Cardiac muscle cell (in vitro differentiated cells and primary cell): ENCODE data around the gene RACGAP1. TPM values are rescaled to one million over a fixed set of nuclear protein-coding genes. Genes with fewer than 3 reads are reported as not detected.

ENCODE experiments used
- DNase-seq, 2 donors: peaks; one replicate each; pipeline versions ENCODE4 v3.0.0 to v3.0.0-alpha.2; 2010 to 2017; ENCODE audit warnings: low read depth in 1 of 2, low spot score in 1 of 2
- H3K27ac ChIP-seq: fragments of 200-600 bp; sonication (generic); 2 replicates; pipeline ENCODE4 v1.5.1; 2016
- H3K27me3 ChIP-seq: fragments of 200-600 bp; sonication (generic); 2 replicates; pipeline ENCODE4 v1.6.0; 2016; ENCODE audit warnings: control low read depth
- H3K36me3 ChIP-seq: fragments of 200-600 bp; sonication (generic); 2 replicates; pipeline ENCODE4 v1.5.1; 2016; ENCODE audit warnings: control low read depth
- H3K4me1 ChIP-seq: fragments of 200-600 bp; sonication (generic); 2 replicates; pipeline ENCODE4 v1.8.1; 2017; ENCODE audit warnings: low read depth, mild to moderate bottlenecking, mixed run types
- H3K4me3 ChIP-seq: fragments of 200-600 bp; sonication (generic); 2 replicates; pipeline ENCODE4 v1.5.1; 2016; ENCODE audit warnings: mild to moderate bottlenecking
- H3K9me3 ChIP-seq: fragments of 200-600 bp; sonication (generic); 2 replicates; pipeline ENCODE4 v1.5.1; 2017; ENCODE audit warnings: low read depth, mild to moderate bottlenecking, control low read depth
- polyA plus RNA-seq: library from polyadenylated mRNA; unstranded; fragments of >200 nt; fragmentation: Nextera tagmentation; extraction: Ambion mirVana; gene quantifications from 2 replicates; pipeline ENCODE4 v1.2.1, GENCODE V29; 2016
- total RNA-seq: library from RNA; depleted of rRNA; stranded (reverse); fragments of >200 nt; gene quantifications from 2 replicates; pipeline ENCODE4 v1.2.3, GENCODE V29; 2016
- TF ChIP-seq, protein P1 (sequence below): IDR thresholded peaks from 2 replicates; pipeline ENCODE4 v1.5.1; 2012; ENCODE audit warnings: low read depth, mild to moderate bottlenecking, low read length

Gene RACGAP1
- total and polyA plus RNA-seq, 2 experiments from 2014 or later = 13.4 to 63.9 TPM

DNA sequence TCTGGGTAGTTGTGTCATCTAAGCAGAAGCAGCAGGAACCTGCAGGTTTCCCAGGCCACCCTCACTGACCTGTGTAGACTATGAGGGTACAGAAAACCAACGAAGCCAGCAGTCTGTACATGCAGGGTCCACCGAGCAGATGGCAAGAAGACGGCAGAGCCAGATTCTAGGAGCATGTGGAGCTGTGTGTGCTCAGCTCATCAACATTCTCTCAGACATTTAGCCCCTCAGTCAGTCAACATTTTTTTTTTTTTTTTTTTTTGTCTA is 24.8 kb upstream of the RACGAP1 start:
- TF ChIP-seq, protein P1, sequence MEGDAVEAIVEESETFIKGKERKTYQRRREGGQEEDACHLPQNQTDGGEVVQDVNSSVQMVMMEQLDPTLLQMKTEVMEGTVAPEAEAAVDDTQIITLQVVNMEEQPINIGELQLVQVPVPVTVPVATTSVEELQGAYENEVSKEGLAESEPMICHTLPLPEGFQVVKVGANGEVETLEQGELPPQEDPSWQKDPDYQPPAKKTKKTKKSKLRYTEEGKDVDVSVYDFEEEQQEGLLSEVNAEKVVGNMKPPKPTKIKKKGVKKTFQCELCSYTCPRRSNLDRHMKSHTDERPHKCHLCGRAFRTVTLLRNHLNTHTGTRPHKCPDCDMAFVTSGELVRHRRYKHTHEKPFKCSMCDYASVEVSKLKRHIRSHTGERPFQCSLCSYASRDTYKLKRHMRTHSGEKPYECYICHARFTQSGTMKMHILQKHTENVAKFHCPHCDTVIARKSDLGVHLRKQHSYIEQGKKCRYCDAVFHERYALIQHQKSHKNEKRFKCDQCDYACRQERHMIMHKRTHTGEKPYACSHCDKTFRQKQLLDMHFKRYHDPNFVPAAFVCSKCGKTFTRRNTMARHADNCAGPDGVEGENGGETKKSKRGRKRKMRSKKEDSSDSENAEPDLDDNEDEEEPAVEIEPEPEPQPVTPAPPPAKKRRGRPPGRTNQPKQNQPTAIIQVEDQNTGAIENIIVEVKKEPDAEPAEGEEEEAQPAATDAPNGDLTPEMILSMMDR = no peak
- Histone ChIP-seq H3K4me3 (no peak overlapping the region), H3K4me1 (peaks cover 8% of the 10 kb centered on the region), H3K27ac (no peak overlapping the region), H3K9me3 (no peaks in the 10 kb centered on the region), H3K36me3 (no peaks in the 10 kb centered on the region), H3K27me3 (peaks cover 9% of the 10 kb centered on the region)
- no peak for DNase-seq

GRCh38 chr12:50049254-50050118 is 24.2 kb upstream of the RACGAP1 start:
- Histone ChIP-seq H3K4me3 (no peak overlapping the region), H3K36me3 (no peaks in the 10 kb centered on the region), H3K9me3 (no peaks in the 10 kb centered on the region), H3K27me3 (peaks cover 9% of the 10 kb centered on the region), H3K27ac (no peak overlapping the region), H3K4me1 (peaks cover 8% of the 10 kb centered on the region)
- no peak for DNase-seq
- TF ChIP-seq, protein P1 = no peak

DNA sequence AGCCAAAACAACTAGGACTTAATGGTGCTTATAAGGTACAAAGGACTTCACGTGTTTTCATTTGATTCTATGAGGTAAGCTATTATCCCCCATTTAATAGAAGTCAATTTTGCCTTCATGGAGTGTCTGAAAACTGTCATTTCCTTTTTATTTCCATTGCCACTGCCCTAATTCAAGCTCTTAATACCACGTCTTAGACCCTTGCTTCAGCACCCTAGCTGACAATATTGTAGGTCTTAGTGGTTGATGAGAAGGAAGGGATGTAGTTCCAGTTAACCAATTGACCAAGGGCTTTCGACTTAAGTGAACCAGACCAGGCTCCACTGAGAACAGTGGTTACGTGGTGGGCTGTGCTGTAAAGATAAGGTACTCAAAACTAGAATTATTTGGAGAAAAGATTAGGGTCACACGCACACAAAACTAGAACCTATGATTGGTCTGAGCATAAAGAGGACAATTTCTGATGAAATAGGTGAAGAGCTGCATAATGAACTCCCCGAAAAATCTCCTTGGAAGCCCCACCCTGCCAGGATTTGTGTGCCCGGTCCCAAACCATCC is 22.5 kb upstream of the RACGAP1 start:
- H3K4me3 ChIP-seq = no peak overlapping the region
- no peaks in the 10 kb centered on the region for H3K9me3 ChIP-seq
- DNase-seq = no peak
- H3K27ac ChIP-seq = no peak overlapping the region
- H3K27me3 ChIP-seq = peaks cover 9% of the 10 kb centered on the region
- peaks cover 8% of the 10 kb centered on the region for H3K4me1 ChIP-seq
- TF ChIP-seq, protein P1 = no peak
- H3K36me3 ChIP-seq = no peaks in the 10 kb centered on the region

DNA sequence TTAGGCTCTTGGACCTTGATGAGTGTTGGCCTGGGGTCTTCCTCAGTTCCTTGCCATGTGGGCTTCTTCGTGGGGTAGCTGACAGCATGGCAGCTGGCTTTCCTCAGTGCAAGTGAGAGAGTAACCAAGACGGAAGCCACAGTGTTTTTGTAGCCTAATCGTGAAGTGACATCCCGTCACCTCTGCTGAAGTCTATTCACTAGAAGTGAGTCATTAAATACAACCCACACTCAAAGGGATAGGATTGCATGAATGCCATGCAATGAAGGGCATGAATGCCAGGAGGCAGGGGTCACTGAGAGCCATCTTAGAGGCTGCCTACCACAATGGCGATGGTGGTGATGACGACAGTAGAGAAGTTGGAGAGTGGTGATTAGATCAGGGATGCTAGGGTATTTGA is 18.6 kb upstream of the RACGAP1 start:
- TF ChIP-seq, protein P1 = no peak

DNA sequence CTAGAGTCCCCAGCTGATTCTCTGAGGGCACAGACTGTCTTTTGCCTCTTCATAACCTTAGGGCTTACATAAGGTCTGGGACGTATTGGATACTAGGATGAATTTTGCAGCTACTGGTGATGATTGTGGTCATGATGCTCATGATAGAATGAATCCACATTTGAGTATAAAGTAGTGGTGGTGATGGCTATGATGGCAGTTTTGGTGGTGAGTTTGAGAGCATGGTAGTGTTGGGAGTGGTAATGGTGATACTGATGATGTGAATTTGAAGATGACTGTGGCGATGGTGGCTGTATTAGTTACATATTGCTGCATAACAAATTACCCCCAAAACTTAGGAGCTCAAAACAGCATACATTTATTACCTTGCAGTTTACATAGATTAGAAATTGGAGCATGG is 18.0 kb upstream of the RACGAP1 start:
- TF ChIP-seq, protein P1 = no peak

More for the DNA sequence above, 18.6 kb upstream of the RACGAP1 start:
- no peaks in the 10 kb centered on the region for H3K4me1 ChIP-seq
- no peak overlapping the region for H3K27ac ChIP-seq
- no peaks in the 10 kb centered on the region for H3K36me3 ChIP-seq
- H3K27me3 ChIP-seq = no peaks in the 10 kb centered on the region
- no peaks in the 10 kb centered on the region for H3K9me3 ChIP-seq
- H3K4me3 ChIP-seq = no peak overlapping the region
- DNase-seq = no peak

More for the DNA sequence above, 18.0 kb upstream of the RACGAP1 start:
- no peaks in the 10 kb centered on the region for H3K36me3 ChIP-seq
- no peaks in the 10 kb centered on the region for H3K27me3 ChIP-seq
- no peak for DNase-seq
- no peak overlapping the region for H3K4me3 ChIP-seq
- no peaks in the 10 kb centered on the region for H3K9me3 ChIP-seq
- H3K4me1 ChIP-seq = no peaks in the 10 kb centered on the region
- H3K27ac ChIP-seq = no peak overlapping the region
